Heart left ventricle (tissue), 16 donors: ENCODE data around the gene DGKG. TPM values are rescaled to one million over a fixed set of nuclear protein-coding genes. Genes with fewer than 3 reads are reported as not detected.

ENCODE experiments used
- ATAC-seq, 4 donors: fragments of 200-7000 bp; cut with Tn5 transposase; one replicate each; pipeline ENCODE4 v1.9.1; 2020 to 2022; ENCODE audit warnings: moderate library complexity in 4 of 4, mild to moderate bottlenecking in 3 of 4, moderate number of reproducible peaks in 1 of 4
- DNase-seq, 5 donors: peaks; one replicate each; pipeline ENCODE4 v3.0.0-alpha.2; 2020
- H3K27ac ChIP-seq, 12 donors: fragments of 200-600 bp; sonication (generic) in 4 of 12; one replicate each; pipeline versions ENCODE4 v1.5.0 to v1.8.0; 2016 to 2022; ENCODE audit warnings: mild to moderate bottlenecking in 2 of 12
- H3K27me3 ChIP-seq, 9 donors: fragments of 200-600 bp; sonication (generic) in 2 of 9; one replicate each; pipeline versions ENCODE4 v1.5.1 to v1.8.0; 2016 to 2022; ENCODE audit warnings: mild to moderate bottlenecking in 3 of 9
- H3K36me3 ChIP-seq, 9 donors: fragments of 200-600 bp; sonication (generic) in 2 of 9; one replicate each; pipeline versions ENCODE4 v1.5.0 to v1.8.0; 2018 to 2022; ENCODE audit warnings: mild to moderate bottlenecking in 2 of 9
- H3K4me1 ChIP-seq, 12 donors: fragments of 200-600 bp; sonication (generic) in 4 of 12; one replicate each; pipeline versions ENCODE4 v1.5.0 to v1.8.0; 2016 to 2022; ENCODE audit warnings: mild to moderate bottlenecking in 3 of 12
- H3K4me3 ChIP-seq, 12 donors: fragments of 200-600 bp; sonication (generic) in 4 of 12; one replicate each; pipeline versions ENCODE4 v1.5.0 to v1.8.0; 2017 to 2022; ENCODE audit warnings: mild to moderate bottlenecking in 9 of 12, moderate library complexity in 4 of 12
- H3K9me3 ChIP-seq, 12 donors: fragments of 200-600 bp; sonication (generic) in 4 of 12; one replicate each; pipeline versions ENCODE4 v1.5.0 to v1.8.0; 2016 to 2022; ENCODE audit warnings: mild to moderate bottlenecking in 1 of 12
- CTCF ChIP-seq, 12 donors: fragments of 200-600 bp; sonication (generic) in 4 of 12; IDR thresholded peaks; one replicate each; pipeline versions ENCODE4 v1.5.0 to v1.8.0; 2018 to 2022; ENCODE audit warnings: antibody characterized with exemption in 12 of 12, mild to moderate bottlenecking in 5 of 12
- POLR2A ChIP-seq, 2 donors: fragments of 450-650 bp; IDR thresholded peaks; one replicate each; pipeline ENCODE4 v1.6.1; 2017; ENCODE audit warnings: antibody characterized with exemption in 2 of 2, mild to moderate bottlenecking in 2 of 2, moderate library complexity in 2 of 2
- WGBS, 4 donors: extraction: QIAGEN DNeasy Blood & Tissue Kit in 2 of 4; methylation state at CpG; one replicate each; pipeline versions ENCODE4 v1.1.5 to v1.1.7; 2013 to 2018; 5-methylcytosine and 5-hydroxymethylcytosine counted together
- intact Hi-C, 10 donors: fragments of 100-400 bp; cut with DNase I; formaldehyde crosslinking; loops; one replicate each; pipeline versions ENCODE4 v1.11.1 to v1.14.2; 2022
- polyA plus RNA-seq, 2 donors: library from polyadenylated mRNA; stranded (reverse); fragments of 200-250 nt; gene quantifications; one replicate each; pipeline ENCODE4 v1.2.3, GENCODE V29; 2013
- total RNA-seq, 9 donors: library from RNA; depleted of rRNA in 2 of 9; stranded (reverse); fragments of >200 nt in 2 of 9; fragmentation: NEBNext Ultra II Directional in 3 of 9; extraction: Animal tissue kit (Norgen Biotek cat#: 25700) in 3 of 9; gene quantifications; one replicate each; pipeline versions ENCODE4 v1.1.0 to v1.2.4, GENCODE V29; 2016 to 2023
- donor health status: ischemic (EF 13 %, LVEDD 7.1; RV severe dilation, severe dysfunction).
- donor health status: healthy with polysubstance abuse.
- donor health status: DM: no; HTN: yes; CAD: no.
- donor health status: DM: no; HTN: no; CAD: no.
- donor health status: ischemic (EF 25% LVEDD 6.9; RV normal size, moderate dysfunction).
- donor health status: ischemic (EF 25% LVEDD 5.7; RV mildly dilated, moderate dysfunction).
- donor health status: healthy.
- donor health status: DM: yes; HTN: yes; CAD: no.
- donor health status: ischemic (EF 35%, LVEDD 5.7; RV mildly dilated, moderate dysfunction).
- donor health status: nonischemic (EF 11% LVEDD 7.7; RV severe dilation, severe dysfunction).
- donor health status: DM: yes; HTN: yes; CAD: no.
- donor health status: PGD.
- donor health status: ischemic (EF 29% LVEDD 5.4; RV normal size, mild dysfunction).
- donor health status: nonischemic (EF 23%, LVEDD 6.1; RV moderate dilation, normal function).

DGKG gene
- total and polyA plus RNA-seq, 11 donors = 9.0 to 59.3 (median 32.0) TPM

- Histone ChIP-seq H3K4me1 (peaks cover 0 to 57% (median 21%) of the 10 kb centered on the region in 12 donors), H3K36me3 (no peaks in the 10 kb centered on the region), H3K27me3 (no peaks in the 10 kb centered on the region), H3K9me3 (no peaks in the 10 kb centered on the region), H3K4me3 (no peak overlapping the region), H3K27ac (peak overlapping the region in 7 of 12 donors; percentile 25 to 70 (median 66))
- intact Hi-C loops = loop anchor here in 1 of 10 donors (2.0 kb wide), 1 partner anchor 18 kb away; no protein-coding TSS in a partner anchor
- TF ChIP-seq POLR2A (IDR thresholded peaks at IDR 0.05) (no peak), CTCF (IDR thresholded peaks at IDR 0.05) (no peak)
- ATAC-seq (no peak), DNase-seq (no peak)
- WGBS, 4 donors = 87 to 91% (median 90%) methylated on average over 8 of the region's 8 CpGs
Observed at GRCh38 chr3:186218421-186218820, 143.6 kb downstream of the DGKG start.

DNA sequence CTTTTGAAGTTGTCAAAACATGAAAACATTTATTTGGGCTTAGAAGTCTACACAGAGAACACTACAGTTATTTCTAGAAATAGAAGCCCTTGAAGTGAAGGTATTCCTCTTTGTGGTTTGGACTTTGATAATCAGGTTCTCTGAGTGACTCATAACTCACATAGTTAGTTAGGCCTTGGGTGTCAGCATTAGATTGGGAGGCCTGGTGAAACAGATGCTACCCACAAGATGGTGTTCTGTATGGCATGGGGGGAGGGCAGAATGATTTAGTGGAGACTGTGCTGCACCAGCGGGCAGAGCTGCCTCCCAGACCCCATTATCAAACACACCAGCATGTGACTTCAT lies 144.2 kb downstream of the DGKG start:
- TF ChIP-seq CTCF (IDR thresholded peaks at IDR 0.05) (no peak), POLR2A (IDR thresholded peaks at IDR 0.05) (no peak)
- no peaks in the 10 kb centered on the region for H3K9me3 ChIP-seq
- H3K27ac ChIP-seq = peak overlapping the region in 10 of 12 donors; percentile 25 to 70 (median 52)
- intact Hi-C loops = loop anchor here in 1 of 10 donors (2.0 kb wide), 1 partner anchor 19 kb away; no protein-coding TSS in a partner anchor
- H3K27me3 ChIP-seq = no peaks in the 10 kb centered on the region
- DNase-seq = no peak
- peaks cover 0 to 61% (median 21%) of the 10 kb centered on the region in 12 donors for H3K4me1 ChIP-seq
- WGBS, 4 donors = 49 to 100% (median 65%) methylated on average over 1 of the region's 1 CpG
- peak in 3 of 4 donors; percentile 32 to 67 (median 45) for ATAC-seq
- H3K4me3 ChIP-seq = no peak overlapping the region
- peaks cover 0 to 5% (median 0%) of the 10 kb centered on the region in 9 donors for H3K36me3 ChIP-seq

- ATAC-seq (no peak), DNase-seq (no peak)
- Histone ChIP-seq H3K36me3 (peaks cover 0 to 5% (median 0%) of the 10 kb centered on the region in 9 donors), H3K4me1 (peaks cover 0 to 61% (median 21%) of the 10 kb centered on the region in 12 donors), H3K27ac (peak overlapping the region in 10 of 12 donors; percentile 25 to 70 (median 52)), H3K9me3 (no peaks in the 10 kb centered on the region), H3K27me3 (no peaks in the 10 kb centered on the region), H3K4me3 (no peak overlapping the region)
- no peak for TF ChIP-seq POLR2A (IDR thresholded peaks at IDR 0.05)
- TF ChIP-seq CTCF (IDR thresholded peaks at IDR 0.05) = no peak
- intact Hi-C loops = no loop called here
- WGBS, 4 donors = 78 to 86% (median 80%) methylated on average over 4 of the region's 4 CpGs
Observed at GRCh38 chr3:186216900-186217819, 144.9 kb downstream of the DGKG start.

- H3K27me3 ChIP-seq = no peaks in the 10 kb centered on the region
- intact Hi-C loops = loop anchor here in 1 of 10 donors (5.0 kb wide), 1 partner anchor 107 kb away; the partner anchor contains the start of gene ETV5
- 78 to 86% (median 83%) methylated on average over 2 of the region's 2 CpGs for WGBS, 4 donors
- H3K4me3 ChIP-seq = no peak overlapping the region
- peaks cover 0 to 15% (median 0%) of the 10 kb centered on the region in 9 donors for H3K36me3 ChIP-seq
- H3K27ac ChIP-seq = no peak overlapping the region
- TF ChIP-seq CTCF (IDR thresholded peaks at IDR 0.05) = no peak
- no peak for TF ChIP-seq POLR2A (IDR thresholded peaks at IDR 0.05)
- no peaks in the 10 kb centered on the region for H3K9me3 ChIP-seq
- ATAC-seq = no peak
- peaks cover 0 to 62% (median 32%) of the 10 kb centered on the region in 12 donors for H3K4me1 ChIP-seq
- DNase-seq = no peak
Observed at GRCh38 chr3:186214670-186215069, 147.4 kb downstream of the DGKG start.
